ENCODE measurements around the gene IL17RD.

IL17RD gene

DNA sequence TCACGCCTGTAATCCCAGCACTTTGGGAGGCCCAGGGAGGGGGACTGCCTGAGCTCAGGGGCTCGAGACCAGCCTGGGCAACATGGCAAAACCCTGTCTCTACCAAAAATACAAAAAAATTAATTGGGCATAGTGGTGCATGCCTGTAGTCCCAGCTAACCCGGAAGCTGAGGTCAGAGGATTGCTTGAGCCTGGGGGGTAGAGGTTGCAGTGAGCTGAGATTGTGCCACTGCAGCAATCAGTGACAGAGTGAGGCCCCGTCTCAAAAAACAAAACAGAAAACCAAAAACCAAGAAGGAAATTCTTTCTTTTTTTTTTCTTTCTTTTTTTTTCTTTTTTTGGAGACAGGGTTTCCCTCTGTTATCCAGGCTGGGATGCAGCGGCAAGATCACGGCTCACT, 101.2 kb downstream of the IL17RD start:
- no peak for DNase-seq

DNA sequence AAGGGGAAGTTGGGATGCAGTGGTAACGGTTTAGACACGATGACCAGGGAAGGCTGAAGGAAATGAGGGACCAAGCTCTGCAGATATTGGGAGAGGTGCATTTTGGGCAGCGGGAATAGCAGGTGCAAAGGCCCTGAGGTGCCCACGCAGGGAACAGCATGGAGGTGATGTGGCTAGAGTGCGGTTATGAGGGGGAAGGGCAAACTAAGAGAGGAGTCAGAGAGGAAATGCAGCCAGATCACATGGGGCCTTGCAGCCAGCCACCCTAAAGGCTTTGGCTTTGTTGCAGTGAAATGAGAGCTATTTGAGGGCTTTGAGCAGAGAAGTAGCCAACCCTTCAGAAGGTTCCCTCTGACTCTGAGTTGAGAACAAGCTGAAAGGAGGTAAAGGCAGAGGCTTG, 102.1 kb downstream of the IL17RD start:
- DNase-seq: no peak

DNA sequence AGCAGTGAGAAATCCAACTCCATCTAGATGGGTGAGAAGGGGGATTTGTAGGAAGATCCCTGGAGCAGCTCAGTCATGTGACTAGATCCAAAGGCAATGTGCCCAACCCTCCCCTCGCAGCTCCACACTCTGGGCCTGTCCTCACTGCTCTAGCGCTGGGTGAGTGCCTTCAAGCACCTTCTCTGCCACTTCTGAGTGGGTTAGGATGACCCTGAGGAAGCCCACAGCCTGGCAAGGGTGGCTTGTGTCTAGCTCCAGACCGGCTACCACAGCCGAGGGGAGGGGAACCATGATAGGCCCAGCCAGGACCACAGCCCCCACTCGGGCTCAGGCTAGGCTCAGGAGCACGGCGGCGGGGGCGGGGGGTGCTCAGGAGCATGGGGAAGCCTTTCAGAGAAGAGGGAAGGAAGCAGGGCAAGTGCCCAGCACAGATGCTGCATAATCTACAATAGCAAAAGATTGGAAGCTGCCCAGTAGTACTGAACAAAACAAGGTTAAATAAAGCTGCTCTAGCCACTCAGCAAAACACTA, 103.0 kb downstream of the IL17RD start:
- no peak for DNase-seq

DNA sequence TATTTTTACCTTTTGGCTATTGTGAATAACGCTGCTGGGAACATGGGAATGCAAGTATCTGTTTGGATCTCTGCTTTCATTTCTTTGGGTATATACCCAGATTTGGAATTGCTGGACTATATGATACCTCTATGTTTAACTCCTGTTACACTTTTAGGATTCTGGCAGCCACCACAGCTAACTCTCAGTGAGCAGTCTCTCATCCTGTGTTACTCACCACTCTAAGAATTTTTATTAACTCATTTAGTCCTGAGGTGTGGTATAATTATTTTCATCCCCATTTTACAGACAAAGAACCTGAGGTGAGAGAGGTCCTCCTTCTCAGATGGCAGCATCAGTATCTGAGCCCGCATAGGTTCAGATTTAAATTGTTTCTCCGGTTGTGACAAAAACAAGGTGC, 103.6 kb downstream of the IL17RD start:
- DNase-seq: no peak

DNA sequence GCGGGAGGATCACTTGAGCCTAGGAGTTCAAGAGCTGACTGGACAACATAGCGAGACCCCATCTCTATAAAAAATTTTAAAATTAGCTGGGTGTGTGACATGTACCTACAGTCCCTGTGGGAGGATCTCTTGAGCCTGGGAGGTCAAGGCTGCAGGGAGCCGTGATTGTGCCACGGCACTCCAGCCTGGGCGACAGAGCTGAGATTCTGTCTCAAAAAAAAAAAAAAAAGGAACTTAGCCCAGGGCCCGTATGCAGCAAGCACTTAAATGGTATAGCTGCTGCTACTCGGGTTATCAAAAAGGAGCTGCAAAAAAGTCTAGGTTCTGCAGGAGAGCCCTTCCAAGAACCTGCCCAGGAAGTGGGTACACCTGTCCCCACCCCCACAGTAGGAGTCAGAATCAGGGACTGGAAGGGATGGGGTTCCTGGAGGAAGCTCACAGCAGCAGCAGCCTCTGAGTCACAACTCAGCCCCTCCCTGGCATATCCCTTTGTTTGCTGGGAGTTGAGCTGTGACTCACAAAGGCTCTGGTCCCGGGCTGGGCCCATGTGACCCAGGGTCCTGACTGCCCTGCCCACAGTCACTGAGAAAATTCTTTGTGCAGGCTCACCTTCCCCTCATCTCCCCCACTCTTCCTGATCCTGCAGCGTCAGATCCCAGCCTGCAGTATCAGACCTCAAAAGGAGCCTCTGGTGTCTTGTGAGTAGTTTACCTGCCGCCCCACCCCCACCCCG, 104.9 kb downstream of the IL17RD start, which contains the start of gene SPATA12:
Gene SPATA12 (plus strand): TSS at position 576 of the 733 bp plus-strand sequence. CDS start 13,031 bp downstream, outside the sequence.
- no peak for DNase-seq

DNA sequence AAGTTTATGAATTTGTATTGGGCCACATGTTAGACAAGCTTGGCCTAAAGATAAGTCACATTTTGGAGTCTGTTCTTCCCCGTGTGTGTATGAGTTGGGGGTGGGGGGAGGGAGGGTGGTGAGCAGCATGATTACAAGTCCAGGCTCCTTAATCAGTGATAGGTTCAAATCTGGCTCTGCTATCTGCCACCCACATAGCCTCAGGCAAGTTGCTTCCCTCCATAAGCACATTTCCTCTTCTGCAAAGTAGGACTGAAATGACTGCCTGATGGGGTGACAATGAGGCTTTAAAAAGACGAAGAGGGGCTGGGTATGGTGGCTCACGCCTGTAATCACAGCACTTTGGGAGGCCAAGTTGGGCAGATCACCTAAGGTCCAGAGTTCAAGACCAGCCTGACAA, 105.7 kb downstream of the IL17RD start:
- no peak for DNase-seq

DNA sequence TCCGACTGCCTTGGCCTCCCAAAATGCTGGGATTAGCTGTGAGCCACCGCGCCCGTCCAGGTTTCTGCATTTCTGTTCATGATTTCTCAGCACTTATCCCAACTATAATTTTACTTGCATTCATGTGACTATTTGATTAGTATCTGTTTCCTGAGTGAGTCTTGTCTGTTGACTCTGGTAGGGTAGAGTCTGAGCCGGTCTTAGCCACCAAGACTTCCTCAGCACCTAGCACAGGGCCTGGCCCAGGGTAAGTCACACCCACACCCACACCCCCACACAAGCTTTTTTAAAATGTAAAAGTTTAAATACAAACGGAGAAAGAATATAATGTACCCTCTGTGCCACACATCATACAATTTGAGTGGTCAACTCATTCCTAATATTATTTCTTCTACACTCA, 107.8 kb downstream of the IL17RD start:
- no peak for DNase-seq

DNA sequence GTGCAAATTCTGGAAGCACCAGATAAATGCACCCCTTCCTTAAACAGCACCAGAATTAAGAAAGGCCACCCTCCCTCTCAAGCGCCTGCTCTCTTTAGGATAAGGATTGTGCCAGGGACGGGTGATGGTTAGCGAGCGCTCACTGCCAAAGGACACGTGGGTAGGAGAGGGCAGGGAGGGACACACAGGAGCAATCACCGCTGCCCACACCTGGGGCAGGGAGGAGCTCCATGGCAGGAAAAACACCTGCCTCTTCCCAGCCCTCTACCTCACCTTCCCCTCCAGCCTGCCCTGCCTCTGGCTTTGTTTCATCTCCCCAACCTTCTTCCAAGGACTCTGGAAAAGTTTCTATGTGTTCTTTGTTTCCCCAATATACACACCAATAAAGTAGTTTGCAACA, 112.0 kb downstream of the IL17RD start:
- no peak for DNase-seq

DNA sequence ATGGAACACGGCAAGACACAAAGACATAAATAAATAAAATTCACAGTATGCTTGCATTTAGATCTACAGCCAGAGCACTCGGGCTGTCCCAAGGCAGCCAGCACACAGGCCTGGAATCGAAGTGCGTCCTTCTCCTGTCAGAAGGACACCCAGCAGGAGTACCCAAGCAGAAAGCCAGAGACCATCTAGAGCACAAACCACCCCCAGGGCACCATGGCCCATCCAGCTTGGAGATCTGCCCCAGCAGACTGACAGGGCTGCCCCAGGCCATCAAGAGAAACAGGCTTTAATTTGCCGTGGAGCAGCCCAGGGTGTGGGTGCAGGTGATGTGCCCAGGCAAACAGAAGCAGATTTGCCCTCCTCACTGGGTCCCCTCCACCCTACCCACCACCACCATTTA, 112.5 kb downstream of the IL17RD start:
- no peak for DNase-seq

DNA sequence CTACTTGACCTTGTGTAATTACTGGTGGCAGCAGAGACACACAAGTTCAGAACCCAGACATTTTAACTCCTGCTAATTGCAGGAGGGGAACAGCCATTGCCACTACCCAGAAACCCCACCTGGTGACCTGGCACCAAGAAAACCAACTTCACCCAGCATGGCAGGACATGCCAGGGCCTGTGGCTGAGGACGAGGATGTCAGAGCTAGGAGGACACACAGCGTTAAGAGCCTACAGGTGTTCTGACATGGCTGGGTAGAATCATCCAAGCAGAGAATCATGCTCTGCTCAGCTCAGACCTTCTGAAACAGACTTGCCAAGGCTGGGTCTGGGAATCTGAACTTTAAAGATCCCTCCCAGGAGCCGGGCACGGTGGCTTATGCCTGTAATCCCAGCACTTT, 116.4 kb downstream of the IL17RD start:
- DNase-seq: no peak

DNA sequence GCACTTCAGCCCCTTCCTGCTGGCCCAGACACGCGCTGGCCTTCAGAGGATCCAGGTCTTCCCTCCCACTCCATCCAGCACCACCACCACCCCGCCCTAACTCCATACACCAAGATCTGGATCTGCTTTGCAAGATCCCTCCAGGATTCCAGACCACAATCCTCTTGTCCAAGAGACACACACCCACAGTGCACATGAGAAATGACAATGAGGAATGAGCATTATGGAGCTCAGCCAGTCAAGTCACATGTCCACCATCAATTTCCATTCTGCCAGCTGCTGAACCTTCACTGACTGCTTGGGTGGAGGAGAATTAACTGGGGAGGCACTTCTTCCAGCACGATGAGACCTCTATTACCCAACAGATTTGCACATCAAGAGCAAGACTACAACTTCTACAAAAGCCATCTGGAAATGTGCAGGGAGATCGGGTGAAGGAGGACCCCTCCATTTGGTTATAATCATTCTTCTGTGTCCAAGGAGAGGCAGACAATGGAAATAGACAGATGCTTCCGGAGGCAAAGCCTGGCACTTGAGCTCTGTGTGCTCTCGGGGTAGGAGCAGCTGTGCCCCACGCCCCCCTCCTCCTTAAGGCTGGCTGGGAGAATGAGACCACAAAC, 117.0 kb downstream of the IL17RD start:
- DNase-seq: no peak

DNA sequence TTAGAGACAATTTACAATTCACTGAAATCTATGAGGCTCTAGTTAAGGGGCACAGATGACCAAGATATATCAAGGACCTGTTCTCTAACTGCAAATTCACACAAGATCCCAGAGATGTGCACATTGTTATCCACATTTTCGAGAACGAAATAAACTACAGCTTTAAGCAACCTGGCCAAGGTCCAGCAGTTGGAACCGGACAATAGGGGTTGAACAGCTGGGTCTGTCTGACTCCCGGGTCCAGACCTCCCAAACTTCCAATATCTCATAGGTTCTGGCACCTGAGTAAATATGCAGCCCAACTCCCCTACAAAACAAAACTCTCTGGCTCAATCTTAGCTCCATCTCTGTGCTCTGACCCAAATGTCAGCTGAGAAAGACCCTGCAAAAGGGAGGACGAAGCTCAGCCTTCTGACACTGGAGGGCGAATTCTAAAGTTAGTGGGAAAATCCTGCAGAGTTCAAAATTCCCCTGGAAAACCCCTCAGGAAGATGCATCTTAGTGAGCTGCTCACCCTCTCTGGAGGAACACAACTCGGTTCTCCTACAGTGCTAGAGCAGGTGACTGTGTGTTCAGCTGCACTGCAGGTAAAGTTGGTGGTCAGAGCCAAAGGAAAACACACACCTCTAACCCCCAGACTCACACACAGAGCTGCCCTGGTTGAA, 118.9 kb downstream of the IL17RD start:
- no peak for DNase-seq

DNA sequence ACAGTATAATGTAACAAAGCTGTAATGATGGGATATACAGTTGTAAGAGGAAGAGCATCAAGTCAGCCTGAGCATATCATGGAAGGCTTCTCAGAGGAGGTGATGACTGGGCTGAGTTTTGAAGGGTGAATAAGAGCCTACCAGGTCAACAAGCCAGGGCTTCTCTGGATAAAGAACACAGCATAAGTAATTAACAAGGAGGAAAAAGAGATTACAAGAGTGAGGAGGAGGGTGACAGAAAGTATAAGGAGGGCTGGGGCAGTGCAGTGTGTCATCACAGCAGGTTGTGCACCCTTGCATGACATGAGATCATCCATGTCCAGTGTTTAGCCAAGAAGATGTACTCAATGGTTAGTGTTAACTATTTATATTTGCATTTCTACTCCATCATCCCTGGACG, 121.6 kb downstream of the IL17RD start:
- DNase-seq: no peak

DNA sequence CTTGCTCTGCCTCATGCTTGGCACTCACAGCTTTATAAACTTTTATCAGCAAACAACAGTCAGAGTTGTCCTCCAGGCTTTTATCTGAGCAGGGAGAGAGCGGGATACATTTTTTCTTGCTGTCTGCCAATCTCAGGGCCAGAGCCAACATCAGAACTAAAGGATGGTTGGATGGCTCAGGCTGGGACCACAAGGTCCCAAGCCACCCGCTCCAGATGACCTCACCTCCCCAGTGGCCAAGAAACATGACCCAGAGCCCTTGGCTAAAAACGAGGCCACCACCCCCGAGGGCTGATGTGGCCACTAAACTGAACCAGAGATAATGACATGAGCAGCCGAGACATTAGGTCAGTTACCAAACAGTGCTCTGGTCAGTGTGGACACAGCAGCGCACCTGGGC, 123.5 kb downstream of the IL17RD start:
- DNase-seq: no peak

Data from activated CD4-positive, alpha-beta T cell treated with anti-CD3 and anti-CD28 coated beads, Interleukin-2, amount 50 U/mL, for 4 hours (primary cell).